Fibroblast of lung (primary cell): ENCODE measurements around the gene MAML3. TPM values are rescaled to one million over a fixed set of nuclear protein-coding genes. Genes with fewer than 3 reads are reported as not detected.

Experiments used
- DNase-seq, 2 donors: peaks; one replicate each; pipeline versions ENCODE4 v3.0.0 to v3.0.0-alpha.2; 2010; ENCODE audit warnings: low read depth in 2 of 2
- H2AFZ ChIP-seq: 2 replicates; pipeline ENCODE4 v1.5.1; 2012; ENCODE audit warnings: low read length, control low read depth, inconsistent platforms
- H3K27ac ChIP-seq: 2 replicates; pipeline ENCODE4 v1.5.1; 2011; ENCODE audit warnings: low read length, control low read depth; ENCODE audit not compliant: insufficient read depth
- H3K27me3 ChIP-seq: 2 replicates; pipeline ENCODE4 v1.5.1; 2011; ENCODE audit warnings: mild to moderate bottlenecking, low read length; ENCODE audit not compliant: control insufficient read depth, insufficient read depth
- H3K36me3 ChIP-seq: 2 replicates; pipeline ENCODE4 v1.5.1; 2011; ENCODE audit warnings: low read length; ENCODE audit not compliant: control insufficient read depth, insufficient read depth
- H3K4me1 ChIP-seq: 2 replicates; pipeline ENCODE4 v1.5.1; 2011; ENCODE audit warnings: low read length; ENCODE audit not compliant: control insufficient read depth, insufficient read depth; ENCODE audit errors: extremely low read depth
- H3K4me2 ChIP-seq: 2 replicates; pipeline ENCODE4 v1.5.1; 2011; ENCODE audit warnings: low read length, control low read depth; ENCODE audit not compliant: insufficient read depth; ENCODE audit errors: extremely low read depth
- H3K4me3 ChIP-seq, 4 experiments: fragments of 200-600 bp in 1 of 4; sonication (generic) in 1 of 4; replicated peaks in 1 of 4; 2 replicates each; pipeline ENCODE4 v1.5.1; 2011 to 2016; ENCODE audit warnings: low read length in 4 of 4, low read depth in 3 of 4, mild to moderate bottlenecking in 3 of 4, control low read depth in 2 of 4, inconsistent platforms in 1 of 4, mixed read lengths in 1 of 4; ENCODE audit not compliant: insufficient read depth in 1 of 4; ENCODE audit errors: control extremely low read depth in 1 of 4
- H3K79me2 ChIP-seq: 2 replicates; pipeline ENCODE4 v1.5.1; 2012; ENCODE audit warnings: mild to moderate bottlenecking, low read length, inconsistent platforms; ENCODE audit not compliant: control insufficient read depth, insufficient read depth
- H3K9ac ChIP-seq: 2 replicates; pipeline ENCODE4 v1.5.1; 2011; ENCODE audit warnings: mild to moderate bottlenecking, low read length, control low read depth; ENCODE audit not compliant: insufficient read depth
- H3K9me3 ChIP-seq: 2 replicates; pipeline ENCODE4 v1.5.1; 2012; ENCODE audit warnings: low read depth, low read length; ENCODE audit not compliant: control insufficient read depth, insufficient read depth
- H4K20me1 ChIP-seq: 2 replicates; pipeline ENCODE4 v1.5.1; 2011; ENCODE audit warnings: low read length; ENCODE audit not compliant: control insufficient read depth, insufficient read depth; ENCODE audit errors: extremely low read depth
- EZH2 ChIP-seq: IDR thresholded peaks from 2 replicates; pipeline ENCODE4 v1.5.1; 2012; ENCODE audit warnings: low read length, control low read depth, mild to moderate bottlenecking; ENCODE audit errors: missing control alignments
- polyA plus RNA-seq, 2 donors: library from polyadenylated mRNA; depleted of rRNA in 1 of 2; stranded (reverse) in 1 of 2; unstranded in 1 of 2; fragments of >200 nt; gene quantifications; 2 replicates each; pipeline ENCODE4 v1.2.1, GENCODE V29; 2011 to 2012; ENCODE audit warnings: missing spikeins in 1 of 2
- total RNA-seq: library from RNA; depleted of rRNA; stranded (reverse); fragments of >200 nt; gene quantifications from 2 replicates; pipeline ENCODE4 v1.2.1, GENCODE V29; 2014
- TF ChIP-seq, protein P1 (sequence below), 2 donors: IDR thresholded peaks in 1 of 2; conservative IDR thresholded peaks in 1 of 2; 1 replicate in 1 of 2; 2 replicates in 1 of 2; pipeline ENCODE4 v1.5.1; 2011 to 2012; ENCODE audit warnings: low read length in 2 of 2, control low read depth in 1 of 2, inconsistent platforms in 1 of 2, low read depth in 1 of 2, mild to moderate bottlenecking in 1 of 2

Gene MAML3
- total and polyA plus RNA-seq, 2 donors (not counting 1 experiment from before 2014, with no cell fraction given) = 2.0 to 2.8 TPM

DNA sequence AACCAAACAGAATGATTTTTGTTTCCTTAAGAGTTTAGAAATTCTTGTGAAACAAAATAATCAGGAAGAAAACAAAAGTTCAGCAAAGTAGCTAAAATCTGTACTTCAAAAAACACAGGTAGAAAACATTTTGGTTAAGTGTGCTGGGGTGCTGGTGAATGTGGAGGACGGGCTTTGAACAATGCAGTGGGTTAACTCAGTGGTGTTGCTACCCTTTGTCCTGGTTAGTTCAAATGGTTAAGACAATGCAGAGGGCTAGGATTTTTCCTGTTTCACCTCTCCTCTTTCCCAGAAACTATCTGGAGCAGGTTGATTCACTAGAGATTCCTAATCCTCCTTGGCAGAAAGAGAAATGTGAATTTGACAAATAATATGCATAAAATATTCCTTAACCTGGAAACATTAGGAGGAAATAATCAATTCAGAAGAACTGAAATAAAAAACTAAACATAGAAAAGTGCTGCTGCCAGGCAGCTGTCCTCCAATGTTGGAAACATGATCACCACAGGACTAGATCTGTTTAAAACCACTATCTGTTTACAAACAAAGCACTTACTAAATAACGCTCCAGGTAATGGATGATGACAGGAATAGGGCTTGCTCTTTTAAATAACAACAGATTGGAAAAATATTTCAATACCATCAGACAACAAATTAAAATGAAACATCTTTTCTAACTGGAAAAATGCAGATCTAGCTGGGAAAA is 148.9 kb downstream of the MAML3 start:
- no peak for DNase-seq
- no peak for TF ChIP-seq EZH2
- TF ChIP-seq, protein P1, sequence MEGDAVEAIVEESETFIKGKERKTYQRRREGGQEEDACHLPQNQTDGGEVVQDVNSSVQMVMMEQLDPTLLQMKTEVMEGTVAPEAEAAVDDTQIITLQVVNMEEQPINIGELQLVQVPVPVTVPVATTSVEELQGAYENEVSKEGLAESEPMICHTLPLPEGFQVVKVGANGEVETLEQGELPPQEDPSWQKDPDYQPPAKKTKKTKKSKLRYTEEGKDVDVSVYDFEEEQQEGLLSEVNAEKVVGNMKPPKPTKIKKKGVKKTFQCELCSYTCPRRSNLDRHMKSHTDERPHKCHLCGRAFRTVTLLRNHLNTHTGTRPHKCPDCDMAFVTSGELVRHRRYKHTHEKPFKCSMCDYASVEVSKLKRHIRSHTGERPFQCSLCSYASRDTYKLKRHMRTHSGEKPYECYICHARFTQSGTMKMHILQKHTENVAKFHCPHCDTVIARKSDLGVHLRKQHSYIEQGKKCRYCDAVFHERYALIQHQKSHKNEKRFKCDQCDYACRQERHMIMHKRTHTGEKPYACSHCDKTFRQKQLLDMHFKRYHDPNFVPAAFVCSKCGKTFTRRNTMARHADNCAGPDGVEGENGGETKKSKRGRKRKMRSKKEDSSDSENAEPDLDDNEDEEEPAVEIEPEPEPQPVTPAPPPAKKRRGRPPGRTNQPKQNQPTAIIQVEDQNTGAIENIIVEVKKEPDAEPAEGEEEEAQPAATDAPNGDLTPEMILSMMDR (conservative IDR thresholded peaks at IDR 0.05 in 1 of 2, IDR thresholded peaks at IDR 0.05 in 1 of 2; ENCODE audit: low read depth in 1 of 2, low read length in 2 of 2) = no peak
- H3K4me3 ChIP-seq = peak overlapping the region in 2 of 4 experiments; percentile 48 to 52
- H3K4me1 ChIP-seq = no peaks in the 10 kb centered on the region
- no peaks in the 10 kb centered on the region for H3K36me3 ChIP-seq
- H4K20me1 ChIP-seq = no peaks in the 10 kb centered on the region
- no peak overlapping the region for H2AFZ ChIP-seq
- no peaks in the 10 kb centered on the region for H3K9me3 ChIP-seq
- no peak overlapping the region for H3K9ac ChIP-seq
- no peak overlapping the region for H3K27ac ChIP-seq
- no peaks in the 10 kb centered on the region for H3K27me3 ChIP-seq
- peak overlapping the region; percentile 15 for H3K4me2 ChIP-seq
- H3K79me2 ChIP-seq = no peaks in the 10 kb centered on the region

DNA sequence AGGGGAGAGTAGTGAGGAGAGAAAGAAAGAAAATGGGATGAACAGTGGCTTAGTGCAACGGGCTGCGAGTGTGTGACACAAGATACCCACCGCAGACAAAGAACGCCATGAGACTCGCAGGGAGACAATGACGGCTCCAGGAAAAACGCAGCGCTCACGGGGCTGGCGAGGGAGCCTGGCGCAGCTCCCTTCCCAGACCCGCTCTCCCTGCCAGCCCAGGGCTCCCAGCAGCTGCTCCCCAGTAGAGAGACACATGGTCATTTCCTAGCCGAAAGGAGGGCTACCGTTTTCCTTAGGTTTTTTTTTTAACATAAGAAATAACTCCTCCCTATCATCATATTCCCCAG is 149.5 kb downstream of the MAML3 start:
- peak overlapping the region; percentile 15 for H3K4me2 ChIP-seq
- H2AFZ ChIP-seq = peak overlapping the region; percentile 13
- TF ChIP-seq, protein P1 (conservative IDR thresholded peaks at IDR 0.05 in 1 of 2, IDR thresholded peaks at IDR 0.05 in 1 of 2; ENCODE audit: low read depth in 1 of 2, low read length in 2 of 2) = no peak
- TF ChIP-seq EZH2 = no peak
- peak; percentile 51 to 73 for DNase-seq
- H3K4me1 ChIP-seq = no peaks in the 10 kb centered on the region
- H3K79me2 ChIP-seq = no peaks in the 10 kb centered on the region
- H3K9ac ChIP-seq = peak overlapping the region; percentile 37
- H3K36me3 ChIP-seq = no peaks in the 10 kb centered on the region
- no peaks in the 10 kb centered on the region for H3K27me3 ChIP-seq
- H3K4me3 ChIP-seq = peak overlapping the region in 2 of 4 experiments; percentile 48 to 52
- H3K27ac ChIP-seq = no peak overlapping the region
- H3K9me3 ChIP-seq = no peaks in the 10 kb centered on the region
- no peaks in the 10 kb centered on the region for H4K20me1 ChIP-seq

GRCh38 chr4:140003876-140004548 is 150.0 kb downstream of the MAML3 start:
- H3K4me2 ChIP-seq = peak overlapping the region; percentile 15
- H2AFZ ChIP-seq = no peak overlapping the region
- H3K9ac ChIP-seq = no peak overlapping the region
- H3K27me3 ChIP-seq = no peaks in the 10 kb centered on the region
- no peaks in the 10 kb centered on the region for H3K79me2 ChIP-seq
- H3K4me3 ChIP-seq = peak overlapping the region in 2 of 4 experiments; percentile 48 to 52
- no peaks in the 10 kb centered on the region for H3K36me3 ChIP-seq
- H4K20me1 ChIP-seq = no peaks in the 10 kb centered on the region
- H3K27ac ChIP-seq = no peak overlapping the region
- no peaks in the 10 kb centered on the region for H3K4me1 ChIP-seq
- TF ChIP-seq EZH2 = no peak
- TF ChIP-seq, protein P1 (conservative IDR thresholded peaks at IDR 0.05 in 1 of 2, IDR thresholded peaks at IDR 0.05 in 1 of 2; ENCODE audit: low read depth in 1 of 2, low read length in 2 of 2) = no peak
- DNase-seq = no peak
- H3K9me3 ChIP-seq = no peaks in the 10 kb centered on the region
